Heart right ventricle (tissue), 16 donors: Measurements from ENCODE around the gene CD177. TPM values are rescaled to one million over a fixed set of nuclear protein-coding genes. Genes with fewer than 3 reads are reported as not detected.

ENCODE experiments used
- ATAC-seq, 8 donors: fragments of 200-7000 bp; cut with Tn5 transposase; one replicate each; pipeline ENCODE4 v1.9.1; 2020; ENCODE audit warnings: mild to moderate bottlenecking in 8 of 8, moderate library complexity in 8 of 8, moderate number of reproducible peaks in 1 of 8
- DNase-seq, 2 donors: peaks; one replicate each; pipeline ENCODE4 v3.0.0-alpha.2; 2020
- H3K27ac ChIP-seq, 10 donors: fragments of 200-600 bp; sonication (generic) in 2 of 10; one replicate each; pipeline versions ENCODE4 v1.5.0 to v1.8.0; 2020 to 2022; ENCODE audit warnings: mild to moderate bottlenecking in 3 of 10
- H3K27me3 ChIP-seq, 7 donors: fragments of 200-600 bp; one replicate each; pipeline ENCODE4 v1.8.0; 2021 to 2022; ENCODE audit warnings: mild to moderate bottlenecking in 2 of 7
- H3K36me3 ChIP-seq, 9 donors: fragments of 200-600 bp; sonication (generic) in 1 of 9; one replicate each; pipeline versions ENCODE4 v1.5.0 to v1.8.0; 2020 to 2022; ENCODE audit warnings: mild to moderate bottlenecking in 2 of 9
- H3K4me1 ChIP-seq, 9 donors: fragments of 200-600 bp; sonication (generic) in 1 of 9; one replicate each; pipeline versions ENCODE4 v1.5.0 to v1.8.0; 2020 to 2022; ENCODE audit warnings: mild to moderate bottlenecking in 4 of 9
- H3K4me3 ChIP-seq, 10 donors: fragments of 200-600 bp; sonication (generic) in 2 of 10; one replicate each; pipeline versions ENCODE4 v1.5.0 to v1.8.0; 2020 to 2022; ENCODE audit warnings: mild to moderate bottlenecking in 7 of 10, moderate library complexity in 2 of 10
- H3K9me3 ChIP-seq, 11 donors: fragments of 200-600 bp in 10 of 11; sonication (generic) in 2 of 11; one replicate each; pipeline versions ENCODE4 v1.5.0 to v1.8.0; 2013 to 2022; ENCODE audit warnings: mild to moderate bottlenecking in 2 of 11, control low read depth in 1 of 11, moderate library complexity in 1 of 11
- CTCF ChIP-seq, 9 donors: fragments of 200-600 bp; sonication (generic) in 2 of 9; IDR thresholded peaks; one replicate each; pipeline versions ENCODE4 v1.5.0 to v1.8.0; 2021 to 2022; ENCODE audit warnings: antibody characterized with exemption in 9 of 9, mild to moderate bottlenecking in 5 of 9, moderate library complexity in 1 of 9
- WGBS, 2 donors: extraction: QIAGEN DNeasy Blood & Tissue Kit; methylation state at CpG; one replicate each; pipeline ENCODE4 v1.1.7; 2013; ENCODE audit warnings: inconsistent platforms in 1 of 2; 5-methylcytosine and 5-hydroxymethylcytosine counted together
- intact Hi-C, 10 donors: fragments of 100-400 bp; cut with DNase I; formaldehyde crosslinking; loops; one replicate each; pipeline versions ENCODE4 v1.11.1 to v1.14.2; 2022
- long read RNA-seq, 3 donors: library from polyadenylated mRNA; unstranded; transcript quantifications; one replicate each; pipeline ENCODE4 v2.0.0, GENCODE V29; 2020 to 2021
- polyA plus RNA-seq, 2 donors: library from polyadenylated mRNA; stranded (reverse); fragments of 200-250 nt; gene quantifications; one replicate each; pipeline ENCODE4 v1.2.3, GENCODE V29; 2013
- total RNA-seq, 10 donors: library from RNA; stranded (reverse); fragmentation: NEBNext Ultra II Directional in 3 of 10; extraction: Animal tissue kit (Norgen Biotek cat#: 25700) in 3 of 10; gene quantifications; one replicate each; pipeline versions ENCODE4 v1.2.1 to v1.2.4, GENCODE V29; 2021 to 2023
- donor health status: Arrhythmogenic right ventricular cardiomyopathy.
- donor health status: ischemic (EF 13 %, LVEDD 7.1; RV severe dilation, severe dysfunction).
- donor health status: healthy with polysubstance abuse.
- donor health status: DM: no; HTN: yes; CAD: no.
- donor health status: DM: no; HTN: no; CAD: no.
- donor health status: ischemic (EF 25% LVEDD 6.9; RV normal size, moderate dysfunction).
- donor health status: ischemic (EF 25% LVEDD 5.7; RV mildly dilated, moderate dysfunction).
- donor health status: healthy.
- donor health status: DM: yes; HTN: yes; CAD: no.
- donor health status: Ischemic cardiomyopathy.
- donor health status: ischemic (EF 35%, LVEDD 5.7; RV mildly dilated, moderate dysfunction).
- donor health status: nonischemic (EF 11% LVEDD 7.7; RV severe dilation, severe dysfunction).
- donor health status: DM: yes; HTN: yes; CAD: no.
- donor health status: PGD.
- donor health status: ischemic (EF 29% LVEDD 5.4; RV normal size, mild dysfunction).
- donor health status: nonischemic (EF 23%, LVEDD 6.1; RV moderate dilation, normal function).

Gene CD177
- under 1 TPM in 4 of 10 donors, not detected in 6; 0.51 to 0.56 (median 0.55) TPM for total RNA-seq
- under 1 TPM in 1 of 2 donors, not detected in 1; 0.07 TPM for polyA plus RNA-seq
- long read RNA-seq, donor 1, partial matches to known transcripts, result 0 of 1 reads
- long read RNA-seq, donor 1, other reads (novel, unspliced or antisense), result 1 of 1 reads
- long read RNA-seq, donor 2, result 0 reads
- long read RNA-seq, donor 3, partial matches to known transcripts, result 0 of 1 reads
- long read RNA-seq, donor 3, other reads (novel, unspliced or antisense), result 1 of 1 reads

DNA sequence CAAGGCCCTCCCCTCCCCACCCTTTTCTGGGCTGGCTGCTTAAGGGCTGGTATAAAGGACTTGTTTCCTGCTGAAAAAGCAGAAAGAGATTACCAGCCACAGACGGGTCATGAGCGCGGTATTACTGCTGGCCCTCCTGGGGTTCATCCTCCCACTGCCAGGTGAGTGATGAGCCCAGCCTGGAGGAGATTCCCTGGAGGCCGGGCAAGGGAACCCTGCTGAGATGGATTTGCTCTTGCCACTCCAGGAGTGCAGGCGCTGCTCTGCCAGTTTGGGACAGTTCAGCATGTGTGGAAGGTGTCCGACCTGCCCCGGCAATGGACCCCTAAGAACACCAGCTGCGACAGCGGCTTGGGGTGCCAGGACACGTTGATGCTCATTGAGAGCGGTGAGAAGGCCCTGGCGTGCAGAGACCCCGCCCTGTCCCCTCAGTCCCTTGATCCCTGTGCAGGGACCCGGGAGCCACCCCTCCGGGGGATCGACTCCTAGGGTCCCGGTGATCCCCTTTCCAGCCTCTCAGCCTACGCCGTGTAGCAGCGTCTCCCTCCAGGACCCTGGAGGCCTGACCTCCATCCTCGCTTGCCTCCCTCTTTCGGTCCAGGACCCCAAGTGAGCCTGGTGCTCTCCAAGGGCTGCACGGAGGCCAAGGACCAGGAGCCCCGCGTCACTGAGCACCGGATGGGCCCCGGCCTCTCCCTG is at the start of gene CD177:
CD177 (plus strand) TSS at position 81 of the 699 bp plus-strand sequence; CDS start at position 110, 29 bp downstream.
- Histone ChIP-seq H3K4me1 (peaks cover 0 to 4% (median 0%) of the 10 kb centered on the region in 9 donors), H3K36me3 (no peaks in the 10 kb centered on the region), H3K27me3 (peaks cover 0 to 35% (median 26%) of the 10 kb centered on the region in 7 donors), H3K27ac (peak within 1 kb of the TSS in 1 of 10 donors; percentile 16), H3K4me3 (peak within 1 kb of the TSS in 1 of 10 donors; percentile 24), H3K9me3 (no peaks in the 10 kb centered on the region)
- intact Hi-C loops, result no loop called here
- TF ChIP-seq CTCF (IDR thresholded peaks at IDR 0.05), result no peak
- ATAC-seq (no peak), DNase-seq (no peak)
- WGBS, 2 donors, result 9 to 39% methylated on average over 27 of the region's 27 CpGs

DNA sequence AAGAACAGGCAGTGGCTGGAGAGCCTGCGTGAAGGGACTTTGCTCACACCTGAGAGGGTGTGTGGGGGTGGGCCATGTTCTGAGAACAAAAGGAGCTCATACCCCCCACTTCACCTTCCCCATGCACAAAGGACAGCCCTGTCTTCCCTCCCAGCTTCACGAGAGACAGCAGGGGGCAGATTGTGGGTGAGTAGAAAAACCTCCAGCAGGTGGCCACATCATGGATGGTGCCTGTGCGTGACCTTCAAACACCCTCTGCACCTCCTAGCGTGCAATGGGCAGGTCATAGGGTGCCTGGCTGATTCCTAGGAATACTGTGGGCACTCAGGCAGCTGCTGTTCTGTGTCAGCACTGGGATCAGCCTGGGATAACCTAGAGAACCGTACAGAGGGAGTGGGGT is 47.8 kb upstream of the CD177 start:
- Histone ChIP-seq H3K36me3 (no peaks in the 10 kb centered on the region), H3K4me1 (no peaks in the 10 kb centered on the region), H3K4me3 (no peak overlapping the region), H3K9me3 (no peaks in the 10 kb centered on the region), H3K27ac (no peak overlapping the region), H3K27me3 (peaks cover 0 to 35% (median 13%) of the 10 kb centered on the region in 7 donors)
- TF ChIP-seq CTCF (IDR thresholded peaks at IDR 0.05), result no peak
- intact Hi-C loops, result no loop called here
- 42 to 48% methylated on average over 5 of the region's 5 CpGs for WGBS, 2 donors
- ATAC-seq (no peak), DNase-seq (no peak)

- no peak for ATAC-seq
- Histone ChIP-seq H3K4me1 (no peaks in the 10 kb centered on the region), H3K9me3 (no peaks in the 10 kb centered on the region), H3K4me3 (no peak overlapping the region), H3K27ac (no peak overlapping the region), H3K36me3 (no peaks in the 10 kb centered on the region), H3K27me3 (peaks cover 0 to 36% (median 13%) of the 10 kb centered on the region in 7 donors)
- no peak for TF ChIP-seq CTCF (IDR thresholded peaks at IDR 0.05)
- intact Hi-C loops, result no loop called here
- 60 to 74% methylated on average over 1 of the region's 1 CpG for WGBS, 2 donors
- no peak for DNase-seq
Observed at GRCh38 chr19:43306097-43306496, 47.4 kb upstream of the CD177 start.

DNA sequence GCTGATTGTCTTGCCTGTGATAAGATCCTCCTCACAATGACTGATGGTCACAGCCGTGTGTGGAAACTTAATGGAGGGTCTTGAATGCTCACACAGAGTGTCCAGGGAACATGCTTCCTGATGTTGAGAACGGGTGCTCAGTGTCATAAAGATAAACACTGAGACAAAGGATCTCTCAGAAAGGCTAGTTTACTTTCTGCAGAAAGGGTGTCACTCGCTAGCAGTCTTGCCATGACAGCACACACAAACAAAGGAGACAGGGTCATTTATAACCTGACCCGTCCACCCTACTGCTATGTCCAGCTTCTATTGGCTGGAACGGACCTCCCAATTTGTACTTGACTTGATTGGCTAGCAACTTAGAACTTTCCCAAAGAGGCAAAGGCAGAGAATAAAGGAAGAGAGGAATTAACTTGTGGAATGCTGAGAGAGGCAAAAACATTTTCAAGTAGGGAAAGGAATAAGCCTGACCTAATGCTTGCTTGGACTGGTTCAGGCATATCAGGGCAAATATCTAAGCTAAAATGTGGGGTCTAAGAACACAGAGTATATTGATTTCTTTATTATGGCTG is 45.2 kb upstream of the CD177 start:
- H3K4me1 ChIP-seq, result no peaks in the 10 kb centered on the region
- TF ChIP-seq CTCF (IDR thresholded peaks at IDR 0.05), result no peak
- H3K27me3 ChIP-seq, result peaks cover 0 to 43% (median 10%) of the 10 kb centered on the region in 7 donors
- no peak overlapping the region for H3K27ac ChIP-seq
- no peak for DNase-seq
- no peak for ATAC-seq
- no peak overlapping the region for H3K4me3 ChIP-seq
- no peaks in the 10 kb centered on the region for H3K9me3 ChIP-seq
- WGBS, 2 donors, result 57 to 62% methylated on average over 5 of the region's 5 CpGs
- intact Hi-C loops, result no loop called here
- H3K36me3 ChIP-seq, result no peaks in the 10 kb centered on the region
